Spleen (tissue), 7 donors: ENCODE measurements around the gene TNS1.

ENCODE experiments used
- CTCF ChIP-seq, 11 experiments: fragments of 200-600 bp in 7 of 11; fragments of 450-650 bp in 4 of 11; sonication (generic) in 4 of 11; IDR thresholded peaks in 8 of 11; conservative IDR thresholded peaks in 3 of 11; 1 replicate in 7 of 11; 2 replicates in 4 of 11; pipeline versions ENCODE4 v1.4.0 to v1.8.0; 2016 to 2021; ENCODE audit warnings: antibody characterized with exemption in 11 of 11, inconsistent platforms in 4 of 11, mild to moderate bottlenecking in 1 of 11
- POLR2A ChIP-seq, 3 donors: fragments of 450-650 bp; IDR thresholded peaks; one replicate each; pipeline ENCODE4 v1.5.1; 2017; ENCODE audit warnings: antibody characterized with exemption in 3 of 3, mild to moderate bottlenecking in 1 of 3
- POLR2AphosphoS5 ChIP-seq, 3 donors: sonication (generic); formaldehyde crosslinking; IDR thresholded peaks; one replicate each; pipeline ENCODE4 v1.5.1; 2017; ENCODE audit warnings: antibody characterized with exemption in 3 of 3
- donor health status: DM: no; HTN: no; CAD: no; lungs with moderate emphysema.
- donor health status: DM: no; HTN: no; CAD: no.
- donor health status: DM: no; HTN: no; CAD: no.

- TF ChIP-seq CTCF (IDR thresholded peaks at IDR 0.05 in 8 of 11, conservative IDR thresholded peaks at IDR 0.05 in 3 of 11) (no peak), POLR2A (IDR thresholded peaks at IDR 0.05) (no peak), POLR2AphosphoS5 (IDR thresholded peaks at IDR 0.05) (no peak)
Observed at GRCh38 chr2:217810260-217810659, 192.5 kb downstream of the TNS1 start.
